Erythroblast (primary cell): ENCODE results near the gene POLH.
"Not testable (repeated sequence)": the region's sequence is repeated elsewhere in the genome, so short reads cannot be mapped to it uniquely, and the experiment has no call there.

Source experiments
- DNase-seq, 2 experiments: peaks; one replicate each; lab custom pipeline; 2025; lab: John Stamatoyannopoulos, UW
- GATA1 ChIP-seq: IDR thresholded peaks from 2 replicates; pipeline ENCODE4 v1.6.1; 2011; ENCODE audit warnings: low read depth, mild to moderate bottlenecking, control low read depth, low read length, moderate library complexity
- POLR2A ChIP-seq: IDR thresholded peaks from 2 replicates; pipeline ENCODE4 v1.6.1; 2011; ENCODE audit warnings: mild to moderate bottlenecking, low read length

POLH gene

DNA sequence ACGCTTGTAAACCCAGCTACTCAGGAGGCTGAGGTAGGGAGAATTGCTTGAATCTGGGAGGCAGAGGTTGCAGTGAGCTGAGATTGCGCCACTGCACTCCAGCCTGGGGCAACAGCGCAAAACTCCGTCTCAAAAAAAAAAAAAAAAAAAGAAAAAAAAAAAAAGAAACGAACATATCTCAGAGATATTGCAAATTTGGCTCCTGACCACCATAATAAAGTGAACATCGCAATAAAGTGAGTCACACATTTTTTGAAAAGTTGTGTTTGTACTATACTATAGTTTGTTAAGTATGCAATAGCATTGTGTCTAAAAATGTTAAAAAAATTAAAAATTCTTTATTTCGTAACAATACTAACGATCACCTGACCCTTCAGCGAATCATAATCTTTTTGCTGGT, 82.2 kb downstream of the POLH start:
- TF ChIP-seq GATA1, result no peak
- no peak for TF ChIP-seq POLR2A
- no peak for DNase-seq

DNA sequence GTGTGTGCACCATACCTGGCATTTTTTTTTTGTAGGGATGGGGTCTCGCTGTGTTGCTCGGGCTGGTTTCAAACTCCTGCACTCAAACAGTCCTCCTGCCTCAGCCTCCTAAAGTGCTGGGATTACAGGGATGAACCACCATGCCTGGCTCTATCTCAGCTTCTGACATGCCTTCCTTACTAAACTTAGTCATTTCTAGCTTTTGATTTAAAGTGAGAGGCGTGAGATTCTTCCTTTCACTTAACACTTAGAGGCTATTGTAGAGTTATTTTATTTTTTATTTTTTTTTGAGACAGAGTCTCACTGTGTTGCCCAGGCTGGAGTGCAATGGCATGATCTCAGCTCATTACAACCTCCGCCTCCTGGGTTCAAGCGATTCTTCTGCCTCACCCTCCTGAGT, 87.0 kb downstream of the POLH start:
- not testable (repeated sequence) for DNase-seq
